ENCODE measurements around the gene PRRG1. TPM values are rescaled to one million over a fixed set of nuclear protein-coding genes. Genes with fewer than 3 reads are reported as not detected.
"Not testable (repeated sequence)": the region's sequence is repeated elsewhere in the genome, so short reads cannot be mapped to it uniquely, and the experiment has no call there.

The PRRG1 gene
- total RNA-seq, 2 donors from 2014 or later = 3.9 to 7.9 TPM

DNA sequence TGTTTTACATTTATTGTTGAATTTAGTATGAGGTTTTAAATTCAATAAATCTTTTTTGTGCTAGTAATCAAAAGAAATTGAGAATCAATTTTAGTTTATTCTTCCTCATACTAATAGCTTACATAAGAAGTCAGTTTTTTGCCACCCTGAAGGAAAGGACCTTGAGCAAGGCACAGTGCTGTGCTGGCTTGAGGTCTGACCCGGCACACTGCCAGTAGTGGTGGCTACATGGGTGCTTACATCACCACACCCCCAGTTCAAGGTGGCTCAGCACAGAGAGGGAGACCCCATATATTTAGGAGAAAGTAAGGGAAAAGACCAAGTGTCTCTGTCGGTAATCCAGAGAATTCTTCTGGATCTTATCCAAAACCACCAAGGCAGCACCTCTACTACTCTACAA lies 136.3 kb downstream of the PRRG1 start:
- no peak for ATAC-seq
- no peaks in the 10 kb centered on the region for H3K4me1 ChIP-seq
- 49 to 68% methylated on average over 2 of the region's 2 CpGs for WGBS, 2 donors

DNA sequence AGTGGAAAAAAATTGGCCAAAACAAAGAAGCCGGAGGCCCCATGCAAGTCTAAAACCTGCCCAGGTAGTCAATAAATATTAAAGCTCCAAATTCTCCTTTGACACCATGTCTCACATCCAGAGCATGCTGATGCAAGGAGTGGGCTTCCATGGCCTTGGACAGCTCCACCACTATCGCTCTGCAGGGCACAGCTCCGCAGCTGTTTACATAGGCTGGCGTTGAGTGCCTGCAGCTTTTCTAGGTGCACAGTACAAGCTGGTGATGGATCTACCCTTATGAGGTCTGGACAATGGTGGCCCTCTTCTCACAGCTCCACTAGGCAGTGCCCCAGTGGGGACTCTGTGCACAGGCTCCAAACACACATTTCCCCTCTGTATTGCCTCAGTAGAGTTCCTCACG lies 138.1 kb downstream of the PRRG1 start:
- Histone ChIP-seq H3K9me3 (no peaks in the 10 kb centered on the region), H3K36me3 (replicated peaks in 1 of 2; ENCODE audit: insufficient read depth in 1 of 2, low read depth in 2 of 2) (no peaks in the 10 kb centered on the region), H3K4me1 (no peaks in the 10 kb centered on the region), H3K27me3 (no peaks in the 10 kb centered on the region), H3K4me3 (no peak overlapping the region), H3K27ac (no peak overlapping the region)
- DNase-seq = no peak
- TF ChIP-seq POLR2A (IDR thresholded peaks at IDR 0.05) = no peak
- TF ChIP-seq, protein P1, sequence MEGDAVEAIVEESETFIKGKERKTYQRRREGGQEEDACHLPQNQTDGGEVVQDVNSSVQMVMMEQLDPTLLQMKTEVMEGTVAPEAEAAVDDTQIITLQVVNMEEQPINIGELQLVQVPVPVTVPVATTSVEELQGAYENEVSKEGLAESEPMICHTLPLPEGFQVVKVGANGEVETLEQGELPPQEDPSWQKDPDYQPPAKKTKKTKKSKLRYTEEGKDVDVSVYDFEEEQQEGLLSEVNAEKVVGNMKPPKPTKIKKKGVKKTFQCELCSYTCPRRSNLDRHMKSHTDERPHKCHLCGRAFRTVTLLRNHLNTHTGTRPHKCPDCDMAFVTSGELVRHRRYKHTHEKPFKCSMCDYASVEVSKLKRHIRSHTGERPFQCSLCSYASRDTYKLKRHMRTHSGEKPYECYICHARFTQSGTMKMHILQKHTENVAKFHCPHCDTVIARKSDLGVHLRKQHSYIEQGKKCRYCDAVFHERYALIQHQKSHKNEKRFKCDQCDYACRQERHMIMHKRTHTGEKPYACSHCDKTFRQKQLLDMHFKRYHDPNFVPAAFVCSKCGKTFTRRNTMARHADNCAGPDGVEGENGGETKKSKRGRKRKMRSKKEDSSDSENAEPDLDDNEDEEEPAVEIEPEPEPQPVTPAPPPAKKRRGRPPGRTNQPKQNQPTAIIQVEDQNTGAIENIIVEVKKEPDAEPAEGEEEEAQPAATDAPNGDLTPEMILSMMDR (IDR thresholded peaks at IDR 0.05) = no peak
- intact Hi-C loops (cut with DNase I) = no loop called here
- ATAC-seq = no peak
- WGBS, 2 donors = 71 to 89% methylated on average over 4 to 5 of the region's 5 CpGs

More for the DNA sequence above, 136.3 kb downstream of the PRRG1 start:
- Histone ChIP-seq H3K9me3 (no peaks in the 10 kb centered on the region), H3K27ac (no peak overlapping the region), H3K4me3 (no peak overlapping the region), H3K27me3 (no peaks in the 10 kb centered on the region), H3K36me3 (replicated peaks in 1 of 2; ENCODE audit: insufficient read depth in 1 of 2, low read depth in 2 of 2) (no peaks in the 10 kb centered on the region)
- intact Hi-C loops (cut with DNase I) = no loop called here
- DNase-seq = peak; percentile 13 to 56 (median 27)
- TF ChIP-seq POLR2A (IDR thresholded peaks at IDR 0.05) = no peak
- TF ChIP-seq, protein P1 (IDR thresholded peaks at IDR 0.05) = no peak

DNA sequence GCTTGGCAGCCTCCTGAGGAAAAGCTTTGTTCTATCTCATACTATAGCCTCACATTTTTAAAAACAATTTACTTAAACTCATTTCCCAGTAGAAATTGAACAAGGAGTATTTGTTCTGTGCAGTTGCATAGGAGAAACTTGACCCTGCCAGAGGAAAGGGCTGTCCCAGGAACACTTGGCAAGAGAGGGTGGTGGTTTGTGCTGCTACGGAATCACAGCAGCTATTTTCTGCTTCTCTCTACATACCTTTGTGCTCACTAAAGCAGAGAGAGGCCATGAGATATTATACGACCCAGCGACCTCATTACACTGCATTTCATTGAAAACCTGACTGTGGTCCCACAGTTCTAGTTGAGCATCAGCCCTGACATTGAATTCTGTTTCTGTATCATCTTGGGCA lies 139.2 kb downstream of the PRRG1 start:
- WGBS, 2 donors = 65 to 88% methylated on average over 1 to 3 of the region's 3 CpGs
- Histone ChIP-seq H3K9me3 (no peaks in the 10 kb centered on the region), H3K4me3 (no peak overlapping the region), H3K36me3 (replicated peaks in 1 of 2; ENCODE audit: insufficient read depth in 1 of 2, low read depth in 2 of 2) (no peaks in the 10 kb centered on the region), H3K27ac (no peak overlapping the region), H3K27me3 (no peaks in the 10 kb centered on the region), H3K4me1 (no peaks in the 10 kb centered on the region)
- ATAC-seq (no peak), DNase-seq (no peak)
- no peak for TF ChIP-seq POLR2A (IDR thresholded peaks at IDR 0.05)
- TF ChIP-seq, protein P1 (IDR thresholded peaks at IDR 0.05) = no peak
- intact Hi-C loops (cut with DNase I) = no loop called here

DNA sequence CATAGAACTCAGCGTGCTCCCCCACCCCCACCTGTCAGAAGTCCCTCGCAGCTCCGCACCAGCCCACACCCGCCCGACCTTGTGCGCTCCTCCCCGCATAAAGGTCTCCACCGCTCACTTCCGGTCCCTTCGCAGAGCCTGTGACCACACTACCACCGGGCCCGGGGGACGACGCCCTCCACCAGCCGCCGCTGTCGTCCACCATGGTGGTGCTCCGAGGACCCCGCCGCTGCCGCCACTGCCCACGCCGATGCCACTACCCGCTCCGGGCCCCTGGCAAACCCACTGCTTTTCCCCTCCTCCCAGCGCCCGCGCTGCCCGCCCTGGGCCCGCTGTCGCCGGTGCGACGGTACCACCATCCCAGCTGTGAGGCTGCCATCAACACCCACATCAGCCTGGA lies 142.5 kb downstream of the PRRG1 start:
- intact Hi-C loops (cut with DNase I) = no loop called here
- H3K9me3 ChIP-seq = no peaks in the 10 kb centered on the region
- H3K36me3 ChIP-seq (replicated peaks in 1 of 2; ENCODE audit: insufficient read depth in 1 of 2, low read depth in 2 of 2) = no peaks in the 10 kb centered on the region
- ATAC-seq = no peak
- H3K4me3 ChIP-seq = no peak overlapping the region
- no peak for DNase-seq
- H3K27me3 ChIP-seq = no peaks in the 10 kb centered on the region
- TF ChIP-seq, protein P1 (IDR thresholded peaks at IDR 0.05) = no peak
- TF ChIP-seq POLR2A (IDR thresholded peaks at IDR 0.05) = no peak
- H3K4me1 ChIP-seq = no peaks in the 10 kb centered on the region
- 95 to 96% methylated on average over 12 to 33 of the region's 34 CpGs for WGBS, 2 donors
- H3K27ac ChIP-seq = no peak overlapping the region

- H3K9me3 ChIP-seq; H3K27ac ChIP-seq; intact Hi-C loops (cut with DNase I); ATAC-seq; H3K27me3 ChIP-seq; DNase-seq; H3K36me3 ChIP-seq (replicated peaks in 1 of 2; ENCODE audit: insufficient read depth in 1 of 2, low read depth in 2 of 2); H3K4me1 ChIP-seq; H3K4me3 ChIP-seq: not testable (repeated sequence)
- WGBS, 2 donors = 7 to 21% methylated on average over 2 of the region's 2 CpGs
- TF ChIP-seq, protein P1 (IDR thresholded peaks at IDR 0.05) = peak in 3 of 7 experiments; percentile 15 to 34 (median 31)
Measured at GRCh38 chrX:37495760-37496159, 146.6 kb downstream of the PRRG1 start.

DNA sequence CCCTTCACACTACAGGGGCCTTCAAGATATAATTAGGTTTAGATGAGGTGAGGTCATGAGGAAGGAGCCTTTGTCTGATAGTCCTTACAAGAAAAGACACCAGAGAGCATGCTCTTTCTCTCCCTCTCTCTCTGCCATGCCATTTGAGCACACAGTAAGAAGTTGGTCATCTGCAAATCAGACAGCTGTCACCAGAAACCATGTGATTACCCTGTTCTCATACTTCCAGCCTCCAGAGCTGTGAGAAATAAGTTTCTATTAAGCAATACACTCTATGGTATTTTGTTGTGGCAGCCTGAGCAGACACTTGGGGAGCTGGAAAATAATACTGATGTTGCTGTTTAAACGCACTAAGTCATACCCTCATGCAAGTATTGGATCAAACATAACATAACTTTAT lies 148.0 kb downstream of the PRRG1 start:
- WGBS, 2 donors = 50 to 80% methylated on average over 1 of the region's 1 CpG
- H3K27me3 ChIP-seq; H3K36me3 ChIP-seq (replicated peaks in 1 of 2; ENCODE audit: insufficient read depth in 1 of 2, low read depth in 2 of 2); intact Hi-C loops (cut with DNase I); H3K4me3 ChIP-seq; DNase-seq; H3K9me3 ChIP-seq; H3K27ac ChIP-seq; H3K4me1 ChIP-seq; ATAC-seq: not testable (repeated sequence)

GRCh38 chrX:37498323-37498722 lies 149.2 kb downstream of the PRRG1 start:
- H3K4me1 ChIP-seq; H3K4me3 ChIP-seq; intact Hi-C loops (cut with DNase I); H3K9me3 ChIP-seq; DNase-seq; H3K36me3 ChIP-seq (replicated peaks in 1 of 2; ENCODE audit: insufficient read depth in 1 of 2, low read depth in 2 of 2); H3K27me3 ChIP-seq; ATAC-seq; H3K27ac ChIP-seq: not testable (repeated sequence)

GRCh38 chrX:37499649-37500048 lies 150.5 kb downstream of the PRRG1 start:
- H3K36me3 ChIP-seq (replicated peaks in 1 of 2; ENCODE audit: insufficient read depth in 1 of 2, low read depth in 2 of 2); intact Hi-C loops (cut with DNase I); H3K27ac ChIP-seq; H3K4me1 ChIP-seq; DNase-seq; H3K4me3 ChIP-seq; H3K27me3 ChIP-seq; ATAC-seq; H3K9me3 ChIP-seq: not testable (repeated sequence)
- WGBS, 2 donors = 75 to 76% methylated on average over 3 to 4 of the region's 4 CpGs

Measured in body of pancreas (tissue), 4 donors.